H1 (cell line): ENCODE data around the gene LOXL1.

Experiments
- CEBPB ChIP-seq: IDR thresholded peaks from 2 replicates; pipeline ENCODE4 v1.6.1; 2012; ENCODE audit warnings: low read depth, low read length
- EP300 ChIP-seq, 2 experiments: IDR thresholded peaks; 1 replicate in 1 of 2; 2 replicates in 1 of 2; pipeline ENCODE4 v1.6.1; 2011 to 2012; ENCODE audit warnings: low read depth in 2 of 2, low read length in 2 of 2, mild to moderate bottlenecking in 2 of 2, borderline replicate concordance in 1 of 2, inconsistent platforms in 1 of 2, moderate library complexity in 1 of 2
- NANOG ChIP-seq: IDR thresholded peaks from 2 replicates; pipeline ENCODE4 v1.6.1; 2011; ENCODE audit warnings: low read length, low read depth, mild to moderate bottlenecking, inconsistent platforms; ENCODE audit not compliant: insufficient read depth, poor library complexity, severe bottlenecking
- NRF1 ChIP-seq: IDR thresholded peaks from 2 replicates; pipeline ENCODE4 v1.6.1; 2011; ENCODE audit warnings: mild to moderate bottlenecking, low read depth, low read length, improper control_type of control experiment
- POLR2A ChIP-seq, 2 experiments: IDR thresholded peaks; 1 replicate in 1 of 2; 2 replicates in 1 of 2; pipeline ENCODE4 v1.6.1; 2011; ENCODE audit warnings: low read depth in 2 of 2, low read length in 2 of 2, mild to moderate bottlenecking in 2 of 2; ENCODE audit errors: control extremely low read depth in 1 of 2
- SIN3A ChIP-seq, 2 experiments: IDR thresholded peaks in 1 of 2; conservative IDR thresholded peaks in 1 of 2; 2 replicates each; pipeline ENCODE4 v1.6.1; 2011 to 2012; ENCODE audit warnings: low read length in 2 of 2, improper control_type of control experiment in 1 of 2, low read depth in 1 of 2, mild to moderate bottlenecking in 1 of 2
- SP1 ChIP-seq: IDR thresholded peaks from 2 replicates; pipeline ENCODE4 v1.6.1; 2011; ENCODE audit warnings: low read depth, low read length
- TAF1 ChIP-seq: IDR thresholded peaks from 2 replicates; pipeline ENCODE4 v1.6.1; 2011; ENCODE audit warnings: mild to moderate bottlenecking, low read depth, low read length
- ZNF274 ChIP-seq: IDR thresholded peaks from 2 replicates; pipeline ENCODE4 v1.7.0; 2012; ENCODE audit warnings: low read length, borderline replicate concordance; ENCODE audit errors: extremely low read depth
- TF ChIP-seq, protein P1 (sequence below), 3 experiments: IDR thresholded peaks; 1 replicate in 2 of 3; 2 replicates in 1 of 3; pipeline versions ENCODE4 v1.5.1 to v1.6.1; 2011; ENCODE audit warnings: low read length in 3 of 3, mild to moderate bottlenecking in 3 of 3, inconsistent platforms in 2 of 3, low read depth in 1 of 3, moderate library complexity in 1 of 3; ENCODE audit not compliant: insufficient read depth in 1 of 3; ENCODE audit errors: control extremely low read depth in 1 of 3
- TF ChIP-seq, protein P2 (sequence below): IDR thresholded peaks from 2 replicates; pipeline ENCODE4 v1.6.1; 2012; ENCODE audit warnings: low read length, inconsistent platforms

DNA sequence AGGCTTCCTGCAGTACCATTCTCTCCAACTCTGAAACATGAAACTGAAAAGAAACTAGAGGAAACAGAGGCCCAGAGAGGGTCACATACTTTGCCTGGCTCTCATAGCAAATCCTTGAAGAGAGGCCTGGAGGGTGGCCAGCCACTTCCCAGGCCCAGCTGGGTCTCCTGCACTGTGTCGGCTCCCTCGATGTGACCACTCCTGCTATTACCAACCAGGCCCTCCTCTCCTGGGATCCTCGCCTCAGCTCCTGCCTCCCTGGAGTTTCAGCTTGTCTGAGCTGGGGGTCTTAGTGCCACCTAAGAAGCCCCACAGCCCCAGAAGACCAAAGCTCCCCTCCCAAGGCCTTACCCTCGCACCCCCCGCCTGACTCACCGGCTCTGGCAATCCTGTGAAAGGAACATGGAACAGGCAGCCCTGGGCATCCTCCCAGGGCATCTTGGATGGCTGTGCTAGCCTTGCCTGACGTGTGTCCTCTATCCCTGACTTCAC, 4.6 kb downstream of the LOXL1 start:
- TF ChIP-seq POLR2A (IDR thresholded peaks at IDR 0.05; ENCODE audit: control extremely low read depth in 1 of 2, low read depth in 2 of 2, low read length in 2 of 2) = no peak
- TF ChIP-seq, protein P1, sequence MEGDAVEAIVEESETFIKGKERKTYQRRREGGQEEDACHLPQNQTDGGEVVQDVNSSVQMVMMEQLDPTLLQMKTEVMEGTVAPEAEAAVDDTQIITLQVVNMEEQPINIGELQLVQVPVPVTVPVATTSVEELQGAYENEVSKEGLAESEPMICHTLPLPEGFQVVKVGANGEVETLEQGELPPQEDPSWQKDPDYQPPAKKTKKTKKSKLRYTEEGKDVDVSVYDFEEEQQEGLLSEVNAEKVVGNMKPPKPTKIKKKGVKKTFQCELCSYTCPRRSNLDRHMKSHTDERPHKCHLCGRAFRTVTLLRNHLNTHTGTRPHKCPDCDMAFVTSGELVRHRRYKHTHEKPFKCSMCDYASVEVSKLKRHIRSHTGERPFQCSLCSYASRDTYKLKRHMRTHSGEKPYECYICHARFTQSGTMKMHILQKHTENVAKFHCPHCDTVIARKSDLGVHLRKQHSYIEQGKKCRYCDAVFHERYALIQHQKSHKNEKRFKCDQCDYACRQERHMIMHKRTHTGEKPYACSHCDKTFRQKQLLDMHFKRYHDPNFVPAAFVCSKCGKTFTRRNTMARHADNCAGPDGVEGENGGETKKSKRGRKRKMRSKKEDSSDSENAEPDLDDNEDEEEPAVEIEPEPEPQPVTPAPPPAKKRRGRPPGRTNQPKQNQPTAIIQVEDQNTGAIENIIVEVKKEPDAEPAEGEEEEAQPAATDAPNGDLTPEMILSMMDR (IDR thresholded peaks at IDR 0.05; ENCODE audit: control extremely low read depth in 1 of 3, insufficient read depth in 1 of 3, low read depth in 1 of 3, low read length in 3 of 3) = no peak
- no peak for TF ChIP-seq NRF1
- TF ChIP-seq CEBPB = no peak
- no peak for TF ChIP-seq SP1
- TF ChIP-seq, protein P2, sequence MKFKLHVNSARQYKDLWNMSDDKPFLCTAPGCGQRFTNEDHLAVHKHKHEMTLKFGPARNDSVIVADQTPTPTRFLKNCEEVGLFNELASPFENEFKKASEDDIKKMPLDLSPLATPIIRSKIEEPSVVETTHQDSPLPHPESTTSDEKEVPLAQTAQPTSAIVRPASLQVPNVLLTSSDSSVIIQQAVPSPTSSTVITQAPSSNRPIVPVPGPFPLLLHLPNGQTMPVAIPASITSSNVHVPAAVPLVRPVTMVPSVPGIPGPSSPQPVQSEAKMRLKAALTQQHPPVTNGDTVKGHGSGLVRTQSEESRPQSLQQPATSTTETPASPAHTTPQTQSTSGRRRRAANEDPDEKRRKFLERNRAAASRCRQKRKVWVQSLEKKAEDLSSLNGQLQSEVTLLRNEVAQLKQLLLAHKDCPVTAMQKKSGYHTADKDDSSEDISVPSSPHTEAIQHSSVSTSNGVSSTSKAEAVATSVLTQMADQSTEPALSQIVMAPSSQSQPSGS = no peak
- no peak for TF ChIP-seq EP300 (IDR thresholded peaks at IDR 0.05; ENCODE audit: borderline replicate concordance in 1 of 2, low read depth in 2 of 2, low read length in 2 of 2)
- no peak for TF ChIP-seq NANOG
- TF ChIP-seq SIN3A (conservative IDR thresholded peaks at IDR 0.05 in 1 of 2, IDR thresholded peaks at IDR 0.05 in 1 of 2; ENCODE audit: low read depth in 1 of 2, low read length in 2 of 2) = no peak
- TF ChIP-seq ZNF274 = no peak
- no peak for TF ChIP-seq TAF1
